ENCODE results near the gene MAD1L1.

DNA sequence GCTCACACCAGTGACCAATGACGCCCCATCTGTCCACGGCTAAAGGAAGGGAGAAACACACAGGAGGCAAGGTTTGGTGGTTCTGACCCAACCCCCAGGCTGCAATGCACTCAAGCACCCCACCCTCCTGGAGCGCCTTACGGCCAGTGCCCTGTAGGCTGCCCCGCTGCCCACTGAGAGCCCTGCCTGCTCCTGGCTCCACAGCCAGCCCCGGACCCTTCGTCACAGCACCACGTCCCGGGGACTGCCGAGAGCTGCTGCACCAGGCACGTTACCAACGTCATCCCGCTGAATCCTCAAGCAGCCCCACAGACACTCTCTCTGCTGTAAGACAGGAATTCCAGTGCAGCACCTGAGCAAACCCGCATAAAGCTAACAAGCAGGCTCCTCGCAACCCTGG, 87.8 kb downstream of the MAD1L1 start:
- TF ChIP-seq, protein P1, sequence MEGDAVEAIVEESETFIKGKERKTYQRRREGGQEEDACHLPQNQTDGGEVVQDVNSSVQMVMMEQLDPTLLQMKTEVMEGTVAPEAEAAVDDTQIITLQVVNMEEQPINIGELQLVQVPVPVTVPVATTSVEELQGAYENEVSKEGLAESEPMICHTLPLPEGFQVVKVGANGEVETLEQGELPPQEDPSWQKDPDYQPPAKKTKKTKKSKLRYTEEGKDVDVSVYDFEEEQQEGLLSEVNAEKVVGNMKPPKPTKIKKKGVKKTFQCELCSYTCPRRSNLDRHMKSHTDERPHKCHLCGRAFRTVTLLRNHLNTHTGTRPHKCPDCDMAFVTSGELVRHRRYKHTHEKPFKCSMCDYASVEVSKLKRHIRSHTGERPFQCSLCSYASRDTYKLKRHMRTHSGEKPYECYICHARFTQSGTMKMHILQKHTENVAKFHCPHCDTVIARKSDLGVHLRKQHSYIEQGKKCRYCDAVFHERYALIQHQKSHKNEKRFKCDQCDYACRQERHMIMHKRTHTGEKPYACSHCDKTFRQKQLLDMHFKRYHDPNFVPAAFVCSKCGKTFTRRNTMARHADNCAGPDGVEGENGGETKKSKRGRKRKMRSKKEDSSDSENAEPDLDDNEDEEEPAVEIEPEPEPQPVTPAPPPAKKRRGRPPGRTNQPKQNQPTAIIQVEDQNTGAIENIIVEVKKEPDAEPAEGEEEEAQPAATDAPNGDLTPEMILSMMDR (IDR thresholded peaks at IDR 0.05), result no peak
- TF ChIP-seq POLR2A (IDR thresholded peaks at IDR 0.05), result no peak
